Measurements from ENCODE around the gene AKAP10. TPM values are rescaled to one million over a fixed set of nuclear protein-coding genes. Genes with fewer than 3 reads are reported as not detected.

AKAP10 gene
- total and polyA plus RNA-seq, 2 donors (not counting 3 experiments of a cell fraction or from before 2014, with no cell fraction given): 10.0 to 27.1 TPM

- Histone ChIP-seq H3K4me3 (replicated peaks in 1 of 3; ENCODE audit: insufficient read depth in 1 of 3, low read depth in 1 of 3, low read length in 3 of 3) (no peak overlapping the region), H3K27me3 (ENCODE audit: control insufficient read depth in 2 of 2, insufficient read depth in 2 of 2, low read length in 2 of 2) (no peaks in the 10 kb centered on the region), H3K27ac (ENCODE audit: insufficient read depth, low read depth, low read length) (no peak overlapping the region), H3K36me3 (ENCODE audit: control insufficient read depth in 2 of 2, extremely low read depth in 1 of 2, insufficient read depth in 2 of 2, low read length in 2 of 2) (peaks cover 2 to 7% of the 10 kb centered on the region in 2 experiments), H3K9ac (replicated peaks; ENCODE audit: extremely low read depth, insufficient read depth, low read length) (no peak overlapping the region), H3K9me1 (replicated peaks; ENCODE audit: control insufficient read depth, extremely low read depth, insufficient read depth, low read length) (no peaks in the 10 kb centered on the region), H3K4me2 (ENCODE audit: insufficient read depth, low read length) (no peak overlapping the region), H2AFZ (ENCODE audit: low read depth, low read length) (no peak overlapping the region), H3K4me1 (ENCODE audit: control insufficient read depth, extremely low read depth, insufficient read depth, low read length) (peaks cover 7% of the 10 kb centered on the region), H3K9me3 (replicated peaks; ENCODE audit: control insufficient read depth, insufficient read depth, low read length) (no peaks in the 10 kb centered on the region), H3K79me2 (ENCODE audit: control insufficient read depth, insufficient read depth, low read length) (peaks cover 39% of the 10 kb centered on the region), H4K20me1 (replicated peaks; ENCODE audit: control insufficient read depth, extremely low read depth, insufficient read depth, low read length) (no peaks in the 10 kb centered on the region)
- TF ChIP-seq EZH2 (IDR thresholded peaks at IDR 0.05; ENCODE audit: borderline replicate concordance, low read depth, low read length, severe bottlenecking) (no peak), MYC (IDR thresholded peaks at IDR 0.05; ENCODE audit: low read depth, low read length) (no peak), MAX (IDR thresholded peaks at IDR 0.05; ENCODE audit: insufficient read depth, insufficient read length) (no peak), CTCF (IDR thresholded peaks at IDR 0.05; ENCODE audit: extremely low read depth in 1 of 2, insufficient read depth in 1 of 2, low read depth in 1 of 2, low read length in 2 of 2) (no peak), POLR2A (IDR thresholded peaks at IDR 0.05; ENCODE audit: low read depth, low read length) (no peak), GATA2 (IDR thresholded peaks at IDR 0.05; ENCODE audit: insufficient read depth, insufficient read length, low read depth, low read length) (no peak), FOS (IDR thresholded peaks at IDR 0.05; ENCODE audit: borderline replicate concordance, insufficient read depth, low read length) (no peak), JUN (IDR thresholded peaks at IDR 0.05; ENCODE audit: borderline replicate concordance, insufficient read depth, insufficient read length, low read depth) (no peak), POLR2AphosphoS5 (IDR thresholded peaks at IDR 0.05; ENCODE audit: insufficient read depth, low read depth, low read length) (no peak)
- dilution Hi-C loops (cut with MboI; ENCODE audit: extremely low pct_ligation_motif_present, low sequenced_read_pairs): no loop called here
- FAIRE-seq (no peak), DNase-seq (ENCODE audit: low read depth, low spot score) (no peak)
- ChIA-PET CTCF (interaction anchor here (1.2 kb wide), 1 partner anchor 10 kb away, joined by 4 read pairs; no protein-coding TSS in a partner anchor), POLR2A (no interaction called here)
- BruUV-seq (replicated peaks): no TSS peak
- intact Hi-C loops (cut with micrococcal nuclease): no loop called here
These were observed 30.7 kb downstream of the AKAP10 start for GRCh38 chr17:19946921-19947320.
